Measurements from ENCODE around the gene USP47.

Gene USP47

DNA sequence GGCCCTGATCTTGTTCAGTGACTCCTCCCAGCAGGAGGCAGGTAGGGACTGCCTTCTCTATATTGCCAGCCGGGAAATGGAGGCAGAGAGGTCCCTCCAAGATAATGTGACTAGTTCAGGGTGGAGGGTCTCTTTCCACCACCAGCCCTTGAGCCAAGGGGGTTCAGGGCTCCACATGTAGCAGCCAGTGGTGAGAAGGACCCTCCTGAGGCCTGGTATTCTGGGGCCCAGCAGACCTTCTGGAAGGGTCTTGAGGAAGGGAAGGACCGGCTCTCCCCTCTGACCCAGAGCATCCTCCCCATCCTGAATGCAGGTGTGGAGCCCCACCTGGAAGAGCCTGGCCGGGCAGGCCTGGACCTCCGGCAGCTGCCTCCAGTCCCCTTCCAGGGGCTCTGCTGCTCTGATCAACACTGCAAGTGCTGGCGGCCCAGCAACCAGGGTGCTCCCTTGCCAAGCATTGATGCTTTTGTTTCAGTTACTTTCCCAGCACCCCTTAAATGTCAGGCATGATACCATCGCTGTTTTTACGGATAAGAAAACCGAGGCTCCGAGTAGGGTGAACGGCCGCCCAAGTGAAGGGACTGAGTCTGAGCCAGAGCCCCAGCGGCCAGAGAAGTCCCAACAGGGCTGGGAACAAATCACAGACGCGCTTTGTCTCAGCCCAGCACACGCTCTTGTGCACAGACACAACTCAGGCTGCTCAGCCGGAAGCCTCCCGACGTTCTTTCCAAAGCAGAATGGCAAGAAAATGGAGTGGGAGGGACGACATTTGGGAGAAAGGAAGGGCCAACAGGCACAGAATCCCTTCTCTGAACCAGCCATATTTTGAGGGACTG, 127.8 kb downstream of the USP47 start:
- no peak for DNase-seq

DNA sequence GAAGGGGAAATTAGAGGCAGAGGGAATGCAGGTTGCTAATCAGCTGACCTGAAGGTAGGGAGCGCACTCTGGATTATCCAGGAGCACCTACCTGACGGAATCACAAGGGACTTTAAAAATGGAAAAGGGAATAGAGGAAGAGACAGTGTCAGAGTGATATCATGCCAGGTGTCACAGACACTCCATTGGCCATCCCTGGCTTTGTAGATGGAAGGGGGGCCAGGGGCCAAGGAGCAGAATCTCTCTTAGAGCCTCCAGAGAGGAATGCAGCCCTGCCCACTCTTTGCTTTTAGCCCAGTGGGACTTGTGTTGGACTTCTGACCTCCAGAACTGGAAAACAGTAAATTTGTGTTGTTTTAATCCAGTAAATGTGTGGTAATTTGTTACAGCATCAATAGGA, 128.8 kb downstream of the USP47 start:
- DNase-seq = no peak

- no peak for DNase-seq
Observed at GRCh38 chr11:11971906-11972547, 130.3 kb downstream of the USP47 start.

- no peak for DNase-seq
Observed at GRCh38 chr11:11972730-11973341, 131.1 kb downstream of the USP47 start.

DNA sequence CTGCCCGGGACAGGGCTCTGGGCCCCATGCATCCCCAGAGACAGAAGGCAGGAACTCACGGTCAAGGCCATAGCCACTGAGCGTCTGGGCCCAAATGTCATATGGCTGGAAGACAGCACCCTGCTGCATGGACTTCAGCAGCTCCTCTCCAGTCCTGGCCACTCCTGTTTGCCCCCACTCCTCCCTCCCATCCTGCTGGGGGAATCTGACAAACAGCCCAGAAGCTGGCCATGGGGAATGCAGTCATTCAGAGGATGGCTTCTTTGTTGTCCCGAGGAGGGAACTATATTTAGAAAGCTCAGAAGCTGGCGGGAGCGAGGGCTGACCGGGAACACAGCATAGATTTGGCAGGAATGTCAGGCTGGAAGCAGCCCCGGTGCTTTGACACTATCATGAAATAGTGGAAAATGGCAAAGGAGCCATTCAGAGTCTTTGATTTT, 131.6 kb downstream of the USP47 start:
- DNase-seq = no peak

DNA sequence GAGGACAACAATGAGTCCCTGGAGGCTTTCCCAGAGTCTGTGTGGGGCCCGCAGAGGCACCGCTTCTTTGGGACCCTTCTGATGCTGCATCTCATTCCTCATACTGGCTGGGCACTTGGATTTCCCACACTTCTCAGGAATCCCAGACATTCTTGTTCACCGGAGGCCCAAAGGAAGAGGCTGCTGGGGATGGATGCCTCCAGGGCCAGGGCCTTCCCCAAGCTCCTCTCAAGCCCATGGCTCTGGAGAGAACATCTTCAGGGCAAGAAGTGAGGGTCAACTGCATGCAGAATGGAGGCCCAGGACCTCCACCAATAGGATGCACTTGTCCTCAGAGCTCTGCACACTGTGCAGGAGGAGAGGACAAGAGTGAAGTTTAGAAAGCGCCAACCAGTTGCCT, 132.1 kb downstream of the USP47 start:
- DNase-seq = no peak

- peak; percentile 84 for DNase-seq
Observed at GRCh38 chr11:11975201-11976092, 133.7 kb downstream of the USP47 start.

DNA sequence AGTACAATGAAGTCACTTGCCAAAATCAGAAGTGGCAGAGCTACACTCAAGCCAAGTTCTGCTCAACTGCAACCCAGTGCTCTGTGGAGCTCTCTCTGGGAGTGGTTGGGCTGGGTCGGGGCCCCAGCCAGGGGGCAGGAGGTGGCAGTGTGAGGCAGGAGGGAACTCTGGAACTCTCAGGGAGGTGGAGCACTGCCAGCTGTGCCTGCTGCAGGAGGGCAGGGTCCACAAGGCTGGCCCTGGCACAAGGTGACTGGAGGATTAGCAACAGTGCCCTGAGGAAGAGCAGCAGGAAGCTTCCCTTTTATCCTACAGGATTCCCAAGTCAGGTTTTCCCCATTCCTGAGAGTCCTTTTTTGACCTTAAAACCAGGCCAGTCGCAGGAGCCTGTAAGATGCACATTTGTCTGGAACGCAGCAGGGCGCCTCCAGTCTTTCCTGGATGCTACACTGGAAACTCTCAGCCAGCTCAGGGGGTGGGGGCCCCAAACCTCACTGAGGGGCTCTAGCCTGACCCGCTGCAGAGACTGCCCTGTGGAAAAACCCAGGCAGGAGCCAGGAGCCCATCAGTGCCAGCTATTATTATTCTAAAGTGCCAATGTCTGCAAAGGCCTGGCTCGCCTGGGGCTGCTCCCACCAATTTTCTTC, 134.8 kb downstream of the USP47 start:
- peak; percentile 22 for DNase-seq

GRCh38 chr11:11977206-11977938, 135.6 kb downstream of the USP47 start:
- no peak for DNase-seq

GRCh38 chr11:11978098-11978637, 136.4 kb downstream of the USP47 start:
- no peak for DNase-seq

DNA sequence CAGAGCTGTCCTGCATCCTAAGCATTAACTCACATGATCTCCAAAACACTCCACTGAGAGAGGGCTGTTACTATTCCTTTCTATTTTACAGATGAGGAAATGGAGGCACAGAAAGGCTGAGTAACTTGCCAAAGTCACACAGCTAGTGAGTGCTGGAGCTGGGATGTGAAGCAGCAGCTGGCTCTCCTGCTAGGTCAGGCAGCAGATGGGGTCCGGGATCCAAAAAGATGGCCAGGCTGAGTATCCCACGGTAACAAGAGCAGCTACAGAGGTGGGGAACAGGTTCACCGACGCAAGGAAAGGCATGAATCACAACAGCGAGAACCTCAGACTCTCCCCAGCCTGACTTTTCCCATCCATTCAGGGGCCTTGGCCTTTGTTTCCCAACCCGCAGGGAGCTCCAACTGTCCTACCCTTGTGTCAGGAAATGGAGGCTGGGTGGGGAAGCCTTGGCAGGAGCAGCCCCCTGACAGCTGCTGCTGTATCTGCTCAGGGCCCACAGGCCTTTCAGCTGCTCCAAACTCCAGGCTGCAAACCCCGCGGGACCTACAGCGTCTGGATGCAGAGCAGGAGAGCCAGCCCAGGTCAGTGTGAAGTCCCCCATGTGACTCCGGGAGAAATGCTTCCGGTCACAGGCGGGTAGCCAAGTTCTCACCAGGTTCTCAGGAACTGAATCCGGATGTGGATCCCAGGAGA, 137.2 kb downstream of the USP47 start:
- DNase-seq = no peak

- no peak for DNase-seq
Observed at GRCh38 chr11:11979488-11980117, 137.8 kb downstream of the USP47 start.

- no peak for DNase-seq
Observed at GRCh38 chr11:11980200-11980599, 138.4 kb downstream of the USP47 start.

GRCh38 chr11:11980841-11981308, 139.1 kb downstream of the USP47 start:
- no peak for DNase-seq

DNA sequence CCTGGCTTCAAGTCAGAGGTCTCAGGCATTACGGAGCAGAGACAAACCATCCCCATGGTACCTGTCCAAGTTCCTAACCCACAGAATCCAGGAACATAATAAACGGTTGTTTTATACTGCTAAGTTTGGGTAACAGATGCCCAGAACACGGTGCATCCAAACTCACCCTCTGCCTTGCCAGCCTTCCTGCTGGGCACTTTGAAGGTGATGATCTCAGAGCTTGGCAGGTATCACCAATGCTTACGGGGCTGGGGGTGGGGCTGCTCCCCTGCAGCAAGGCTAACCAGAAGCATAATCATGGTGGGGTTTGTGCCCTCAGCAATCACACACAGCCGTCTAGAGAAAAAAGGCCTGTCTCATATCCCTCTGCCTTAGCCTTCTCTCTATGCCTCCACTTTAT, 139.6 kb downstream of the USP47 start:
- no peak for DNase-seq

DNA sequence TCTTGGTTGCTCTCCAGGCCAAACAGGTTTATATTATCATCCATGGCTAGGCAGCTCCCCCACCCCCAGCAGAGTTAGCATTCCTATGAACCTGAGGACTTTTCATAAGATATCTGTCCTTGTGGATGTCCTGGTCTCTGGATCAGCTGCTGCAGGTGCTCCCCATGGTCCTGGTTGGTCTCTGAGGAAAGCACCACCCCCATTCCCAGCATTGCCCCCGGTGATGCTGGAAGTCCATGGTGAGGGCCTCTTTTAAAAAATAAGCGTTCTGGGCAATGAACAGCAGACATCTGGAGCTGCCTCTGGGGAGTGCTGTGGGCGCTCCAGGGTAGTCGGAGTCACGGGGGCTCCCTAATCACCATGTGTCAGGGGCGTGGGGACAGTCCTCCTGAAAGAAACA, 140.1 kb downstream of the USP47 start:
- no peak for DNase-seq

- DNase-seq = no peak
Observed at GRCh38 chr11:11982461-11982860, 140.7 kb downstream of the USP47 start.

DNA sequence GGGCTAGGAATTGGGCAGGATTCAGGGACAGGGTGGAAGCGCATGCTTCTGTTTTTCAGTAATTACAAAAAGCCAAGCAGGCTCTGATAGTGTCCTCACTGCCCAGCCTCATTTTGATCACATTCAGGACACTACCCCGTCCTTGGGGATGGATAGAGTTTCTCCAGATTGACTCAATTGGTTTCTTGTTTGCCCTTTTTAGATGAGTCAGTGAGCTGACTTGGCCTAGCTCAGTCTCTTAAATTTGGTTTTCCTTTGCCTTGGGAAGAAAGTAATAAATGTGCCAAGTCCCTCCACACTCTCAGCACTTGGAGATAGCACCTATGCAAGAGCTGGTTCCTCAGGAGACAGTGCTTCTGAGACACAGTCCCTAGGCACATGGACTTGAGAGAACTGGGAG, 141.2 kb downstream of the USP47 start:
- no peak for DNase-seq

DNA sequence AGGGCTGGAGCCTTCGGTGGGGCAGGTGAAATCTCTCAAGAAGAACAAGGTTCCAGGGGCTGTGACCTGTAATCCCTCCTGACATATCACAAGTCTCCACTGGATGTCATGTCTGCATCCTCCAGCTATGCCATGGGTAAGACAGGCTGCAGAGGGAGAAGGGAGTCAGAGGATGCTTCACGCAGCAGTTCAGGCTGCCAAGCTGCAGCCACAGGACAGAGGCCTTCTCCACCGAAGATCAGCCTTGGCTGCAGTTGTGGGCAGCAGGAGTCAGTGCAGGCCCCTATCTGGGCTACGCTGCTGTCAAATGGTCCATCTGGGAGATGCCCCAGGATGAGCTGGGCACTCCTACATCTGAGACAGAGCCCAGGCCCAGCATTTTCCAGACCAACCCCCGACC, 141.7 kb downstream of the USP47 start:
- DNase-seq = no peak

DNA sequence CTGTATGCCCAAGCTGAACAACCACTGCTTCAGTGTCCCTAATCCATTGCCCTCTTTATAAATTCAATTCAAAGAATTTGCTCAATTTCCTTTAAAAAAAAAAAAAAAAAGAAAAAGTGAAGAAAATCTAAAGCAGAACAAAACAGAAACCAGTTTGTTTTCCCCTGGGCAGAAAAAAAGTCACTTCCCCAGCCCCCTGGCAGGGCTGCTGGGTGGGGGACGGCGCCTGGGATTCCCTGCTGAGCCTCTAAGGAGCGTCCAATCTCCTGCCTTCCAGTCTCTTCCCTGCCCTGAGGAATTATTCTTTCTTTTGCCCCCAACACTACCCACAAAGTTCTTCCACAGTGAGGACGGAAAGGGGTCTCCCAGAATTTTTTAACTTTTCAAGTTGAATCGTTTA, 142.8 kb downstream of the USP47 start:
- no peak for DNase-seq
